Naive thymus-derived CD4-positive, alpha-beta T cell (primary cell): ENCODE data around the gene PCDHGA9. TPM values are rescaled to one million over a fixed set of nuclear protein-coding genes. Genes with fewer than 3 reads are reported as not detected.
"Not testable (repeated sequence)": the region's sequence is repeated elsewhere in the genome, so short reads cannot be mapped to it uniquely, and the experiment has no call there.

ENCODE experiments used
- ATAC-seq: fragments of 150-1000 bp; cut with Tn5 transposase; 2 replicates; pipeline ENCODE4 v1.10.0; 2021; ENCODE audit warnings: mild to moderate bottlenecking, moderate library complexity
- CTCF ChIA-PET: fragments of 350-600 bp; sonication (Branson Sonifier 250); formaldehyde crosslinking; loops from one replicate; lab custom pipeline; 2021; ENCODE audit warnings: antibody characterized with exemption; lab: Charles Lee
- POLR2A ChIA-PET: fragments of 350-600 bp; sonication (Branson Sonifier 250); formaldehyde crosslinking; loops from one replicate; lab custom pipeline; 2021; ENCODE audit warnings: antibody characterized with exemption, inconsistent platforms; lab: Charles Lee
- DNase-seq, 9 donors: peaks; one replicate each; pipeline versions ENCODE4 v3.0.0 to v3.0.0-alpha.2; 2020 to 2022; ENCODE audit warnings: mixed read lengths in 1 of 9
- H3K27ac ChIP-seq: one replicate; pipeline ENCODE4 v1.7.0; 2013; ENCODE audit warnings: mild to moderate bottlenecking, low read depth, low read length, moderate library complexity
- H3K27me3 ChIP-seq, 2 donors: one replicate each; pipeline ENCODE4 v1.7.0; 2013; ENCODE audit warnings: low read length in 2 of 2, mild to moderate bottlenecking in 2 of 2, moderate library complexity in 2 of 2; ENCODE audit not compliant: control insufficient read depth in 2 of 2, insufficient read depth in 2 of 2
- H3K36me3 ChIP-seq, 3 experiments: 1 replicate in 2 of 3; 2 replicates in 1 of 3; pipeline ENCODE4 v1.7.0; 2013; ENCODE audit warnings: low read length in 3 of 3, mild to moderate bottlenecking in 3 of 3, moderate library complexity in 1 of 3; ENCODE audit not compliant: insufficient read depth in 3 of 3, control insufficient read depth in 2 of 3
- H3K4me1 ChIP-seq, 2 donors: one replicate each; pipeline ENCODE4 v1.7.0; 2013; ENCODE audit warnings: low read length in 2 of 2, mild to moderate bottlenecking in 2 of 2, moderate library complexity in 1 of 2; ENCODE audit not compliant: control insufficient read depth in 2 of 2, insufficient read depth in 2 of 2
- H3K4me3 ChIP-seq: 2 replicates; pipeline ENCODE4 v1.7.0; 2013; ENCODE audit warnings: mild to moderate bottlenecking, low read length
- H3K9me3 ChIP-seq, 3 experiments: 1 replicate in 2 of 3; 2 replicates in 1 of 3; pipeline ENCODE4 v1.7.0; 2013; ENCODE audit warnings: low read length in 3 of 3; ENCODE audit not compliant: control insufficient read depth in 2 of 3
- H3K27ac Mint-ChIP-seq, 9 donors: one replicate each; pipeline ENCODE4 v1.8.0; 2020 to 2022; ENCODE audit warnings: mixed read lengths in 9 of 9, mild to moderate bottlenecking in 8 of 9, moderate library complexity in 5 of 9, inconsistent platforms in 2 of 9
- H3K27me3 Mint-ChIP-seq, 5 donors: one replicate each; pipeline ENCODE4 v1.8.0; 2021 to 2022; ENCODE audit warnings: mixed read lengths in 5 of 5, mild to moderate bottlenecking in 1 of 5
- H3K36me3 Mint-ChIP-seq, 5 donors: one replicate each; pipeline ENCODE4 v1.8.0; 2020 to 2022; ENCODE audit warnings: mixed read lengths in 5 of 5, mild to moderate bottlenecking in 3 of 5, inconsistent platforms in 1 of 5
- H3K4me1 Mint-ChIP-seq, 7 donors: one replicate each; pipeline ENCODE4 v1.8.0; 2020 to 2022; ENCODE audit warnings: mixed read lengths in 7 of 7, mild to moderate bottlenecking in 3 of 7, inconsistent platforms in 1 of 7
- H3K4me3 Mint-ChIP-seq, 10 donors: one replicate each; pipeline ENCODE4 v1.8.0; 2020 to 2022; ENCODE audit warnings: mild to moderate bottlenecking in 10 of 10, mixed read lengths in 10 of 10, moderate library complexity in 6 of 10, inconsistent platforms in 2 of 10
- H3K9me3 Mint-ChIP-seq, 11 donors: one replicate each; pipeline ENCODE4 v1.8.0; 2020 to 2022; ENCODE audit warnings: mixed read lengths in 11 of 11, mild to moderate bottlenecking in 4 of 11, inconsistent platforms in 1 of 11, moderate library complexity in 1 of 11
- intact Hi-C, 2 donors: fragments of 100-400 bp; cut with micrococcal nuclease; formaldehyde crosslinking; loops; one replicate each; pipeline ENCODE4 v1.15.1; 2023
- polyA plus RNA-seq, 2 donors: library from polyadenylated mRNA; unstranded; fragments of 300-500 nt; fragmentation: Illumina TruSeq; gene quantifications; one replicate each; pipeline ENCODE4 v1.2.3, GENCODE V29; 2021
- total RNA-seq, 6 experiments: library from RNA in 5 of 6; stranded (reverse) in 5 of 6; gene quantifications; 1 replicate in 5 of 6; 2 replicates in 1 of 6; pipeline ENCODE4 v1.2.3 and lab custom pipeline; 2021 to 2026

PCDHGA9 gene
- total and polyA plus RNA-seq, 7 experiments from 2014 or later, result 0.16 to 0.41 (median 0.22) TPM; not detected in 3

DNA sequence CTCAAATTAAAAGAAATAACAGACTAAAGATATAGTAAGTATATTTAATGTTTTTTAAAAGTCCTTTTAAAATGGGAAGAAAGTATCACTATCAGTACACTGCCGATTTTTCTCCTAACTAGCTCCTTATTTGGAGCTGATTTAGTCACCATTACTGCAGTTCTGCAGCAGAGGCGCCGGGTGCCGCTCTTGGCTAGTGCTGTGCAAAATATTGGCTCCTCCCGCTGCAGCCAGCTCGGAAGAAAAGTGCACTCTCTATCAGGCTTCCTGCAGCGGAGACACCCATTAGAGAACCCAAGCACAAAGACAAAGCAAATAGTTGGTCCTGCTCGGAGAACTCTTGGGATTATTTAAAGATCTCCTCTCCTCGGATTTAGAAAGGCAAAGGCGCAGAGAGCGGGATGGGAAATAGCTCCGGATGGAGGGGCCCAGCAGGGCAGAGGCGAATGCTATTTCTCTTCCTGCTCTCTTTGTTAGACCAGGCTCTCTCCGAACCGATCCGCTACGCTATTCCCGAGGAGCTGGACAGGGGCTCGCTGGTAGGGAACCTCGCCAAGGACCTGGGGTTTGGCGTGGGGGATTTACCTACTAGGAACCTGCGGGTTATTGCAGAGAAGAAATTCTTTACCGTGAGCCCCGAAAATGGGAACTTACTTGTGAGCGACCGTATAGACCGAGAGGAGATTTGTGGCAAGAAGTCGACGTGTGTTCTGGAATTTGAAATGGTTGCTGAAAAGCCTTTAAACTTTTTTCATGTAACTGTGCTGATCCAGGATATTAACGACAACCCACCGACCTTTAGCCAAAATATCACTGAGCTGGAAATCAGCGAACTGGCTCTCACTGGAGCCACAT, 32.4 kb upstream of the PCDHGA9 start, which contains the start of gene PCDHGB3:
Gene PCDHGB3, plus strand, starts transcription at position 249 of the 855 bp plus-strand sequence. Its CDS starts 153 bp downstream, at position 402.
- no peak within 1 kb of the TSS for H3K27ac Mint-ChIP-seq
- ATAC-seq, result peak; percentile 76
- ChIA-PET CTCF (interaction anchor here (0.6 to 1.2 kb wide), 5 partner anchors 51 to 539 kb away, joined by 3 to 5 read pairs (median 4); partner anchors contain the start of gene PCDHGA11), POLR2A (no interaction called here)
- H3K9me3 ChIP-seq, result peaks cover 0 to 48% (median 0%) of the 10 kb centered on the region in 3 experiments
- peaks cover 42 to 93% (median 82%) of the 10 kb centered on the region in 5 donors for H3K27me3 Mint-ChIP-seq
- H3K36me3 Mint-ChIP-seq, result peaks cover 4 to 24% (median 7%) of the 10 kb centered on the region in 5 donors
- H3K4me1 ChIP-seq, result no peaks in the 10 kb centered on the region
- peak in 5 of 9 donors; percentile 21 to 42 (median 27) for DNase-seq
- H3K4me3 Mint-ChIP-seq, result peak within 1 kb of the TSS; percentile 70 to 86 (median 82)
- peaks cover 2 to 8% (median 6%) of the 10 kb centered on the region in 7 donors for H3K4me1 Mint-ChIP-seq
- peaks cover 0 to 11% of the 10 kb centered on the region in 2 donors for H3K27me3 ChIP-seq
- H3K4me3 ChIP-seq, result peak within 1 kb of the TSS; percentile 29
- peaks cover 3 to 93% (median 47%) of the 10 kb centered on the region in 11 donors for H3K9me3 Mint-ChIP-seq
- no peaks in the 10 kb centered on the region for H3K36me3 ChIP-seq
- intact Hi-C loops, result loop anchor here (1.0 to 10.0 kb wide), 2 partner anchors 135 to 194 kb away; no protein-coding TSS in a partner anchor
- no peak within 1 kb of the TSS for H3K27ac ChIP-seq

DNA sequence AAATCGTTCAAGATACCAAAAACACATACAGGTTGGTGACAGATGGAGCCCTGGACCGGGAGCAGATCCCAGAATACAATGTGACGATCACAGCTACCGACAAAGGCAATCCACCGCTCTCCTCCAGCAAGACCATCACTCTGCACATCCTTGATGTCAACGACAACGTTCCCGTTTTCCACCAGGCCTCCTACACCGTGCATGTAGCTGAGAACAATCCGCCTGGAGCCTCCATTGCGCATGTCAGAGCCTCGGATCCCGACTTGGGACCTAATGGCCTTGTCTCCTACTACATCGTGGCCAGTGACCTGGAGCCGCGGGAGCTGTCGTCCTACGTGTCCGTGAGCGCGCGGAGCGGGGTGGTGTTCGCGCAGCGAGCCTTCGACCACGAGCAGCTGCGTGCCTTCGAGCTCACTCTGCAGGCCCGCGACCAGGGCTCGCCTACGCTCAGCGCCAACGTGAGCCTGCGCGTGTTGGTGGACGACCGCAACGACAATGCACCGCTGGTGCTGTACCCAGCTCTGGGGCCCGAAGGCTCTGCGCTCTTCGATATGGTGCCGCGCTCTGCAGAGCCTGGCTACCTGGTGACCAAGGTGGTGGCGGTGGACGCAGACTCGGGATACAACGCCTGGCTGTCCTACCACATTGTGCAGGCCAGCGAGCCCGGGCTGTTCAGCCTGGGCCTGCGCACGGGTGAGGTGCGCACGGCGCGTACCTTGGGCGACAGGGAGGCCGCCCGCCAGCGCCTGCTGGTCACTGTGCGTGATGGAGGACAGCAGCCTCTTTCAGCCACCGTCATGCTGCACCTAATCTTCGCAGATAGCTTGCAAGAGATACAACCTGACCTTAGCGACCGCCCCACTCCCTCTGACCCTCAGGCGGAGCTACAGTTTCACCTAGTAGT, 30.8 kb upstream of the PCDHGA9 start:
- H3K36me3 ChIP-seq, result no peaks in the 10 kb centered on the region
- peak overlapping the region in 2 of 10 donors; percentile 66 to 81 for H3K4me3 Mint-ChIP-seq
- ChIA-PET POLR2A (no interaction called here), CTCF (interaction anchor here (0.6 kb wide), 1 partner anchor 957 kb away, joined by 6 read pairs; no protein-coding TSS in a partner anchor)
- no peak for DNase-seq
- peak overlapping the region in 1 of 9 donors; percentile 49 for H3K27ac Mint-ChIP-seq
- peaks cover 0 to 8% of the 10 kb centered on the region in 2 donors for H3K27me3 ChIP-seq
- peaks cover 32 to 85% (median 79%) of the 10 kb centered on the region in 5 donors for H3K27me3 Mint-ChIP-seq
- H3K4me3 ChIP-seq, result no peak overlapping the region
- H3K9me3 ChIP-seq, result peaks cover 0 to 41% (median 0%) of the 10 kb centered on the region in 3 experiments
- intact Hi-C loops, result no loop called here
- H3K36me3 Mint-ChIP-seq, result peaks cover 2 to 22% (median 12%) of the 10 kb centered on the region in 5 donors
- no peaks in the 10 kb centered on the region for H3K4me1 ChIP-seq
- peaks cover 8 to 93% (median 45%) of the 10 kb centered on the region in 11 donors for H3K9me3 Mint-ChIP-seq
- peaks cover 2 to 8% (median 6%) of the 10 kb centered on the region in 7 donors for H3K4me1 Mint-ChIP-seq
- no peak for ATAC-seq
- no peak overlapping the region for H3K27ac ChIP-seq

DNA sequence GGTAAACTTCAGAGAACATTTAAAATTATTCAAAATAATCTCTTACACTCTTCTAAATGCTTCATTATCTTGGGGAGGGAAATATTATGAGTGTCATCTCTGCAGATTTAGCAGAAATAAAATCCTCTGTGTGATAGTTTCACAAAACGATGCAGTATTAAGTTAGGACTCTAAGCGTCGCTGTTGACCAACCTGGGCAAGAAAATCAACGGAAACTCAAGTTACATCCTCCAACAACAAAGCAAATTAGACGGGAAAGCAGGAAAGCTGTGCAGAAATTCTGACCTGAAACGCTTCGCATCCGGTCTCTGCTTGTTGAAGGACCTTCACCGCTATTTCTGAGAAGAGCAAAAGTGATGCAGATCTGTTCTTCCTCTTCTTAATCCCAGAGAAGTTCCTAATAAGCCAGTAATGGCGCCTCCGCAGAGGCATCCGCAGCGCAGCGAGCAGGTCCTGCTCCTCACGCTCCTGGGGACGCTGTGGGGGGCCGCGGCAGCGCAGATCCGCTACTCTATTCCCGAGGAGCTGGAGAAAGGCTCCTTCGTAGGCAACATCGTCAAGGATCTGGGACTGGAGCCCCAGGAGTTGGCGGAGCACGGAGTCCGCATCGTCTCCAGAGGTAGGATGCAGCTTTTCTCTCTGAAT, 28.8 kb upstream of the PCDHGA9 start, which contains the start of gene PCDHGA6:
Gene PCDHGA6, plus strand, starts transcription at position 219 of the 645 bp plus-strand sequence. Its CDS starts 193 bp downstream, at position 412.
- peaks cover 26 to 82% (median 71%) of the 10 kb centered on the region in 5 donors for H3K27me3 Mint-ChIP-seq
- ChIA-PET POLR2A (interaction anchor here (0.7 kb wide), 1 partner anchor 198 kb away, joined by 3 read pairs; no protein-coding TSS in a partner anchor), CTCF (no interaction called here)
- Histone ChIP-seq H3K4me1 (no peaks in the 10 kb centered on the region), H3K27me3 (no peaks in the 10 kb centered on the region), H3K9me3 (peaks cover 0 to 50% (median 0%) of the 10 kb centered on the region in 3 experiments), H3K36me3 (no peaks in the 10 kb centered on the region), H3K27ac (no peak within 1 kb of the TSS), H3K4me3 (no peak within 1 kb of the TSS)
- peaks cover 2 to 22% (median 12%) of the 10 kb centered on the region in 5 donors for H3K36me3 Mint-ChIP-seq
- DNase-seq (no peak), ATAC-seq (no peak)
- H3K27ac Mint-ChIP-seq, result no peak within 1 kb of the TSS
- intact Hi-C loops, result no loop called here
- peaks cover 2 to 8% (median 6%) of the 10 kb centered on the region in 7 donors for H3K4me1 Mint-ChIP-seq
- H3K9me3 Mint-ChIP-seq, result peaks cover 8 to 93% (median 47%) of the 10 kb centered on the region in 11 donors
- H3K4me3 Mint-ChIP-seq, result peak within 1 kb of the TSS in 9 of 10 donors; percentile 18 to 59 (median 49)

DNA sequence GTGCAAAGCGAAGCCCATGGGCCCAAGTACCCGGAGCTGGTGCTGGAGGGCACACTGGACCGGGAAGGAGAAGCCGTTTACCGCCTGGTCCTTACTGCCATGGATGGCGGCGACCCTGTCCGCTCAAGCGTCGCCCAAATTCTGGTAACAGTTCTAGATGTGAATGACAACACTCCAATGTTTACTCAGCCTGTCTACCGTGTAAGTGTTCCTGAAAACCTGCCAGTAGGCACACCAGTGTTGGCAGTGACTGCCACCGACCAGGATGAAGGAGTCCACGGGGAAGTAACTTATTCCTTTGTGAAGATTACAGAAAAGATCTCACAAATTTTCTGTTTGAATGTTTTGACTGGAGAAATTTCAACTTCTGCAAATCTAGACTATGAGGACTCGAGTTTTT, 28.0 kb upstream of the PCDHGA9 start:
- Mint-ChIP-seq H3K27ac (no peak overlapping the region), H3K4me1 (peaks cover 2 to 8% (median 6%) of the 10 kb centered on the region in 7 donors), H3K36me3 (peaks cover 2 to 22% (median 12%) of the 10 kb centered on the region in 5 donors), H3K27me3 (peaks cover 24 to 82% (median 71%) of the 10 kb centered on the region in 5 donors), H3K9me3 (peaks cover 8 to 93% (median 50%) of the 10 kb centered on the region in 11 donors), H3K4me3 (no peak overlapping the region)
- intact Hi-C loops, result no loop called here
- no peaks in the 10 kb centered on the region for H3K36me3 ChIP-seq
- H3K27ac ChIP-seq, result no peak overlapping the region
- no peaks in the 10 kb centered on the region for H3K4me1 ChIP-seq
- ATAC-seq, result no peak
- DNase-seq, result no peak
- H3K9me3 ChIP-seq, result peaks cover 0 to 50% (median 0%) of the 10 kb centered on the region in 3 experiments
- no peaks in the 10 kb centered on the region for H3K27me3 ChIP-seq
- no peak overlapping the region for H3K4me3 ChIP-seq
- ChIA-PET POLR2A (no interaction called here), CTCF (no interaction called here)

DNA sequence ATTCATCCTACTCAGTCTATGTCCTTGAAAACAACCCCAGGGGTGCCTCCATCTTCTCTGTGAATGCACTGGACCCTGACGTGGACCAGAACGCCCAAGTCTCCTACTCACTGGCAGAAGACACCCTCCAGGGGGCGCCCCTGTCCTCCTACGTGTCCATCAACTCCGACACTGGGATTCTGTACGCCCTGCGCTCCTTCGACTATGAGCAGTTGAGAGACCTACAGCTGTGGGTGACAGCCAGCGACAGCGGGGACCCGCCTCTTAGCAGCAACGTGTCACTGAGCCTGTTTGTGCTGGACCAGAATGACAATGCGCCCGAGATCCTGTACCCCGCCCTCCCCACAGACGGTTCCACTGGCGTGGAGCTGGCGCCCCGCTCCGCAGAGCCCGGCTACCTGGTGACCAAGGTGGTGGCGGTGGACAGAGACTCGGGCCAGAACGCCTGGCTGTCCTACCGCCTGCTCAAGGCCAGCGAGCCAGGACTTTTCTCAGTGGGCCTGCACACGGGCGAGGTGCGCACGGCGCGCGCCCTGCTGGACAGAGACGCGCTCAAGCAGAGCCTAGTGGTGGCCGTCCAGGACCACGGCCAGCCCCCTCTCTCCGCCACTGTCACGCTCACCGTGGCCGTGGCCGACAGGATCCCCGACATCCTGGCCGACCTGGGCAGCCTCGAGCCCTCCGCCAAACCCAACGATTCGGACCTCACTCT, 27.0 kb upstream of the PCDHGA9 start:
- H3K27ac Mint-ChIP-seq, H3K27ac ChIP-seq, H3K27me3 ChIP-seq, DNase-seq, H3K4me1 Mint-ChIP-seq, CTCF ChIA-PET, POLR2A ChIA-PET, H3K4me3 ChIP-seq, H3K4me1 ChIP-seq, H3K4me3 Mint-ChIP-seq, ATAC-seq, H3K36me3 ChIP-seq, intact Hi-C loops: not testable (repeated sequence)
- H3K36me3 Mint-ChIP-seq, result peaks cover 2 to 22% (median 10%) of the 10 kb centered on the region in 5 donors
- peaks cover 8 to 91% (median 47%) of the 10 kb centered on the region in 11 donors for H3K9me3 Mint-ChIP-seq
- peaks cover 19 to 79% (median 69%) of the 10 kb centered on the region in 5 donors for H3K27me3 Mint-ChIP-seq
- H3K9me3 ChIP-seq, result peaks cover 0 to 46% (median 0%) of the 10 kb centered on the region in 3 experiments
